Measurements from ENCODE around the gene MACO1. TPM values are rescaled to one million over a fixed set of nuclear protein-coding genes. Genes with fewer than 3 reads are reported as not detected.
"Not testable (repeated sequence)": the region's sequence is repeated elsewhere in the genome, so short reads cannot be mapped to it uniquely, and the experiment has no call there.

MACO1 gene
- total and polyA plus RNA-seq, 9 of the 15 experiments (the other 6 are each of a cell fraction or from before 2014, with no cell fraction given), result 4.6 to 28.4 (median 21.7) TPM

DNA sequence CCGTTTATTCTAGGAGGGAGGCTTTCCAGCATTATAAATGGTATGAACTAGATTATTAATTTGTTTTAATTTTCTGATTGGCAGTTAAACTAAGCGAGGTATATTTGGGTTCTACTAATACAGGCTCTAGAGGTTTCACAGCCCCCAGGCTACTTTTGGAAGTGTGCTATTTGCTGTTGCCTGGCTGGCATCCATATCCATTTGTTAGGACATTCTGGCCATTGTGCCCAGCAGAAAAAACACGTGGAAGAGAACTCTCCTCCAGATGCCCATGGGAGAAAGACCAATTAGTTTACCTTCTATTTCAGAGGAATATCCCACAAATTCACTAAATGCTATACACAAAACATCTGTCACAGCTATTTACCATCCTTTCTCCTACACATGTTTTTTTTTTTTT lies 29.3 kb downstream of the MACO1 start:
- FAIRE-seq, result no peak
- no peak overlapping the region for H3K4me3 ChIP-seq
- intact Hi-C loops (cut with micrococcal nuclease) (no loop called here), in situ Hi-C loops (cut with MboI) (no loop called here)
- ATAC-seq, result no peak
- no peak overlapping the region for H3K4me2 ChIP-seq (ENCODE audit: insufficient read depth, low read length)
- peaks cover 42% of the 10 kb centered on the region for H3K79me2 ChIP-seq (ENCODE audit: control insufficient read depth, insufficient read depth, low read length)
- WGBS (ENCODE audit: insufficient coverage, low coverage, missing lambda C conversion rate), result 80% methylated on average over 3 of the region's 3 CpGs
- ChIA-PET POLR2A (interaction anchor here (2.0 kb wide), 1 partner anchor 10 kb away, joined by 5 read pairs; no protein-coding TSS in a partner anchor), CTCF (ENCODE audit: low intra/inter-chr PET ratio) (no interaction called here)
- H3K36me3 ChIP-seq (ENCODE audit: control insufficient read depth, insufficient read depth, low read length), result peaks cover 73% of the 10 kb centered on the region
- H3K9me3 ChIP-seq (replicated peaks; ENCODE audit: control insufficient read depth, insufficient read depth, low read depth, low read length), result no peaks in the 10 kb centered on the region
- no peaks in the 10 kb centered on the region for H3K27me3 ChIP-seq (ENCODE audit: control insufficient read depth in 2 of 2, insufficient read depth in 2 of 2, low read length in 2 of 2)
- no TSS peak for BruUV-seq (replicated peaks)
- H3K27ac ChIP-seq (ENCODE audit: extremely low read depth, low read depth, low read length), result no peak overlapping the region
- peaks cover 8% of the 10 kb centered on the region; the same call in 1 of the 2 replicates for H4K20me1 ChIP-seq (replicated peaks; ENCODE audit: control insufficient read depth, insufficient read depth, low read length)
- TF ChIP-seq ZNF766 (CRISPR knock-in tag; conservative IDR thresholded peaks at IDR 0.05) (no peak), SP2 (IDR thresholded peaks at IDR 0.05; ENCODE audit: extremely low read depth, low read depth, low read length, poor library complexity, severe bottlenecking) (no peak), NFATC3 (IDR thresholded peaks at IDR 0.05) (no peak), MYC (IDR thresholded peaks at IDR 0.05; ENCODE audit: low read depth, low read length) (no peak), MYC (CRISPR knock-in tag; IDR thresholded peaks at IDR 0.05; ENCODE audit: borderline replicate concordance, low read depth) (no peak), MYNN (IDR thresholded peaks at IDR 0.05) (no peak), MYNN (CRISPR knock-in tag; IDR thresholded peaks at IDR 0.05) (no peak)
- no peak overlapping the region for H3K9ac ChIP-seq (ENCODE audit: insufficient read depth in 1 of 2, low read depth in 2 of 2, low read length in 2 of 2)
- no peak overlapping the region for H2AFZ ChIP-seq (ENCODE audit: low read depth, low read length)
- no peak for DNase-seq (ENCODE audit: extremely low read depth in 1 of 4, low spot score in 3 of 4)
- peaks cover 0 to 9% of the 10 kb centered on the region in 2 experiments; a peak in 3 of 5 replicates for H3K4me1 ChIP-seq (replicated peaks in 1 of 2; ENCODE audit: control insufficient read depth in 2 of 2, insufficient read depth in 2 of 2, low read length in 2 of 2)
- no peaks in the 10 kb centered on the region for H3K9me1 ChIP-seq (ENCODE audit: control insufficient read depth, insufficient read depth, low read length)

DNA sequence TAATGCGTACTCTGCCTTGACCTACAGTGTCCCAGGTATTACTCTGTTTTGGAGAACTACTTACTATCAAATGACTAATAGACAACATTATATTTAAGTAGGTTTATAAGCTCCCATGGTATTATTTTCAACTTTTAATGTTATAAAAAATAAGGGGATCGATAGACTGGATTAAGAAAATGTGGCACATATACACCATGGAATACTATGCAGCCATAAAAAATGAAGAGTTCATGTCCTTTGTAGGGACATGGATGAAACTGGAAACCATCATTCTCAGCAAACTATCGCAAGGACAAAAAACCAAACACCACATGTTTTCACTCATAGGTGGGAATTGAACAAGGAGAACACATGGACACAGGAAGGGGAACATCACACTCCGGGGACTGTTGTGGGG lies 30.1 kb downstream of the MACO1 start:
- H3K27me3 ChIP-seq (ENCODE audit: control insufficient read depth in 2 of 2, insufficient read depth in 2 of 2, low read length in 2 of 2); H3K9me1 ChIP-seq (ENCODE audit: control insufficient read depth, insufficient read depth, low read length); H2AFZ ChIP-seq (ENCODE audit: low read depth, low read length); in situ Hi-C loops (cut with MboI); BruUV-seq (replicated peaks); DNase-seq (ENCODE audit: extremely low read depth in 1 of 4, low spot score in 3 of 4); H4K20me1 ChIP-seq (replicated peaks; ENCODE audit: control insufficient read depth, insufficient read depth, low read length); H3K9me3 ChIP-seq (replicated peaks; ENCODE audit: control insufficient read depth, insufficient read depth, low read depth, low read length); H3K4me2 ChIP-seq (ENCODE audit: insufficient read depth, low read length); H3K9ac ChIP-seq (ENCODE audit: insufficient read depth in 1 of 2, low read depth in 2 of 2, low read length in 2 of 2); CTCF ChIA-PET (ENCODE audit: low intra/inter-chr PET ratio); H3K27ac ChIP-seq (ENCODE audit: extremely low read depth, low read depth, low read length); H3K4me1 ChIP-seq (replicated peaks in 1 of 2; ENCODE audit: control insufficient read depth in 2 of 2, insufficient read depth in 2 of 2, low read length in 2 of 2); ATAC-seq; FAIRE-seq; H3K4me3 ChIP-seq; intact Hi-C loops (cut with micrococcal nuclease): not testable (repeated sequence)
- 58% methylated on average over 3 of the region's 4 CpGs for WGBS (ENCODE audit: insufficient coverage, low coverage, missing lambda C conversion rate)
- H3K36me3 ChIP-seq (ENCODE audit: control insufficient read depth, insufficient read depth, low read length), result peaks cover 73% of the 10 kb centered on the region
- 0 out of 4 replicates have a peak, but pooled peaks of 1 of the 2 experiments have one; percentile 17 for TF ChIP-seq KDM1A (IDR thresholded peaks at IDR 0.05)
- peak; percentile 67 for TF ChIP-seq ZNF146 (CRISPR knock-in tag; IDR thresholded peaks at IDR 0.05; ENCODE audit: unreplicated experiment)
- TF ChIP-seq BCOR (IDR thresholded peaks at IDR 0.05), result peak; percentile 45; the same call in 1 of the 2 replicates
- H3K79me2 ChIP-seq (ENCODE audit: control insufficient read depth, insufficient read depth, low read length), result peaks cover 50% of the 10 kb centered on the region
- POLR2A ChIA-PET, result interaction anchor here (2.0 kb wide), 1 partner anchor 9 kb away, joined by 5 read pairs; no protein-coding TSS in a partner anchor

Data from K562 (cell line).